Measurements from ENCODE around the gene YJEFN3.

Gene YJEFN3, protein sequence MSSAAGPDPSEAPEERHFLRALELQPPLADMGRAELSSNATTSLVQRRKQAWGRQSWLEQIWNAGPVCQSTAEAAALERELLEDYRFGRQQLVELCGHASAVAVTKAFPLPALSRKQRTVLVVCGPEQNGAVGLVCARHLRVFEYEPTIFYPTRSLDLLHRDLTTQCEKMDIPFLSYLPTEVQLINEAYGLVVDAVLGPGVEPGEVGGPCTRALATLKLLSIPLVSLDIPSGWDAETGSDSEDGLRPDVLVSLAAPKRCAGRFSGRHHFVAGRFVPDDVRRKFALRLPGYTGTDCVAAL

DNA sequence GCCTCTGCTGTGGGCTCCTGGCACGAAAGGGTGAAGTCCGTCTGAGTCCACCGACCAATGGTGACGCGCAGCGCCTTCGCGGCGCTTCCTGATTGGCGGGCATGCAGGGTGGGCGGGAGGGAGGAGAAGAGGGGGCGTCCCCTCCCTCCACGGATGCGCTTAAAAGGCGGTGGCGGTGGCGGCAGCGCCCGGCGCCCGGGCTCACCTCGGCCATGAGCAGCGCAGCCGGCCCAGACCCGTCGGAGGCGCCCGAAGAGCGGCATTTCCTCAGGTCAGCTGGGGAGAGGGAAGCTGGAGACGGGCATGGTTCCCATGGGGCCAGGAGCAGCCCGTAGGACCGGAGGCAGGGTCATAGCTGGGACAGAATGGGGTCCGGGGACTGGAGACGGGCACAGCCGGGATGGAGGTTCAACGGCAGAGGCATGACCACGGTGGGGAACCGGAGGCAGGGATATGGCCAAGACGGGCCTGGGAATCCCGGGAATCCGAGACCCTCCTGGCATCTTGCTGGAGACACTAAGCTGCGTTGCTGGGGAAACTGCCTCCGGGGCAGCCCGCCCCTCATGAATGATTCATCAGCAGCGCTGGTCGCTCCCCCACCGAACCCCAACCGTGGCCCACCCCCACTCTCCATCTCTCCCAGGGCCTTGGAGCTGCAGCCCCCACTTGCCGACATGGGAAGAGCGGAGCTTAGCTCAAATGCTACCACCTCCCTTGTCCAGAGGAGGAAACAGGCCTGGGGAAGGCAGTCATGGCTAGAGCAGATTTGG is at the start of gene YJEFN3:
TSS of gene YJEFN3 (plus strand) at position 191 of the 770 bp plus-strand sequence. CDS start at position 213, 22 bp downstream.
- peak; percentile 13 to 39 for DNase-seq

- DNase-seq, result no peak
Measured at GRCh38 chr19:19480688-19481087, 48.0 kb upstream of the YJEFN3 start.

GRCh38 chr19:19482809-19483596 is 45.7 kb upstream of the YJEFN3 start:
- DNase-seq, result no peak

- DNase-seq, result no peak
Measured at GRCh38 chr19:19485161-19485997, 43.3 kb upstream of the YJEFN3 start.

- no peak for DNase-seq
Measured at GRCh38 chr19:19485998-19486290, 42.8 kb upstream of the YJEFN3 start.

DNA sequence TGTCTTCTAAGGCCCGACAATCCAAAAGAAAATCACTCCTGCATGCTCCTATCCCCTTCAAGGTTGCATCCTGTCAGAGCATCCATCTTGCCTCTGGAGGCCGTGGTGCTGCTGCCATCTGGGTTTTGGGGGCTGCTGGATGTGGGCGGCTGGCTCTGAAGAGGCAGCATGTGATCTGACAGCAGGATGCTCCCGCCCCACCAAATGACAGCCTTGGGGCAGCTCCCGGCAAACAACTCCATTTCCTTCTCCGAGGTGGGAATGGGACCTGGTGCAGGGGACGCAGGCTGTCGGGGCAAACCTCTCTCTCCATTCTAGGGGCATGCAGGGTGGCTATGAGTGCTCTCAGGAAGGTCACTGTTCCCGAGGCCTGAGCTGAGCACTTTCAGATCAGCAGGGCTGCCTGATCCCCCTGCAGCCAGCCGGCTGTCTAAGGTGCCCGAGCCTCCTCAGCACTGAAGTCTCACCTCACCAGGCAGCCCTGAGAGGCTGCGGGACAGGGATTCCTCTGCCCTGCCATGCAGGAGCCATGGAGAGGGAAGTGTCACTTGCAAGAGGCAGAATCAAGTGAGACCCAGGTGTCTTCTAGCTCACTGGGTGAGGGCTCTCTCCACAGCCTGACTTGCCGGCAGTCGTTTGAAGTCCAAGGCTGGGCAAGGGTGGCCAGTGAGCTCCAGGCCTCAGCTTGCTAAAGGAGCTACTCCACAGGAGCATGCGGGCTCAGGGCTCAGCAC is 42.2 kb upstream of the YJEFN3 start:
- no peak for DNase-seq

DNA sequence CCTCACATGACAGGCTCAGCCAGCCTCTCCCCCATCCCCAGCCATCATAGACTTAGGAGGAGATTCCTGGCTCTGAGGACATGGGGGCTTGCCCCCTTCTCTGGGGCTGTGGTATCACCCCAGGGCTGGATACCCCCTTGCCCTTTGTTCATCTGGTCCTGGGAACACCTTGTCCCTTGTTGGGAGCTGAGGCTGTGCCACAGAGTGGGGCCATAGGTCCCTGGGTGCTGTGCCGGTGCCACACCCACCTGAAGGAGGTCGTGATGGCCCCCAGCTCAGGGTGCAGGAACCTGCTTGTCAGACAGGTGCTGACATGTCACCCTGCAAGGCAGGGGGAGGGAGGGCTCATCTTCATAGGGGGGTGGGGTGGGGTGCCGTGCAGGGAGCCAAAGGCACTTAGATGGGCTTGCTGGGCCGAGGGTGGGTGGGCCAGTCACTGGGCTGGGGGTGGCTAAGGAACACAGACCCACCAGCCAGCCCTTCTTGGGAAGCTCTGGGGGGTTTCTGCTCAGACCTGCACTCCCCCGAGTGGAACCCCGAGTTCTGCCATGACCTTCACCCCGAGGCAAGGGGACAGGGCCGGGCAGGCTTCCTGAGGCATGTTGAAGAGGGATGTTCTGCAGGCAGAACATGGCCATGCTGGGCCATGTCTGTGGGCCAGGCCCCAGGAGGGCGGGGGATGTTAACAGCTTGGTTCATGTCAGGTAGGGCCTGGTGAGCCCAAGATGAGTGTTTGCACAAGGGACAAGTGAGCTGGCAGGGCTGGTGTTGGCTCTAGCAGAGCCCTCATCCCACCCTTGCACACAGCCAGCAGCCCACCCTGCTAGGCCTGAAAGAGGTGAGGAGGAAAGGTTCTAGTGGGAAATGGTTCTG is 41.4 kb upstream of the YJEFN3 start:
- no peak for DNase-seq

GRCh38 chr19:19487950-19488874 is 40.5 kb upstream of the YJEFN3 start:
- no peak for DNase-seq

GRCh38 chr19:19488875-19489690 is 39.6 kb upstream of the YJEFN3 start:
- DNase-seq, result peak; percentile 34 to 48

DNA sequence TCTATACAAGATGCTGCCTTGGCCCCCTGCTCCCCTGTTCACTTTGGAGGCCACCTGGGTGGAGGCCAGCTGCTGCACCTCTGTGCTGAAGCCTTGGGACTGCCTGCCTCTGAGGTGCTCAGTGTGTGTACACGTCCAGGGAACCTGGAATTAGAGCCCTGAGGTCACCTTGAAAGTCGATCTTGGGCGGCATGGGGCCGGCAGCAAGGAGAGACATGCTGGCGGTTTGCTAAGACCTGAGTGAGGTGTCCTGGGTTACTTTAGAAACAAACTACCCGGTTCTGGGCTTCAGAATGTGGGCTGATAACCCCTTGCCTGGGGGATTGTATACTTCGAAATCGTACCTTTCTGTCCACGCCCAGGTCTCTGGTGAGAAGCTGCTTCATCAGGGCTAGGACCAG is 38.9 kb upstream of the YJEFN3 start:
- DNase-seq, result no peak

- DNase-seq, result peak; percentile 60 to 67
Measured at GRCh38 chr19:19490214-19490968, 38.3 kb upstream of the YJEFN3 start.

- no peak for DNase-seq
Measured at GRCh38 chr19:19491321-19492025, 37.2 kb upstream of the YJEFN3 start.

GRCh38 chr19:19492026-19492610 is 36.6 kb upstream of the YJEFN3 start:
- no peak for DNase-seq

GRCh38 chr19:19493841-19494546 is 34.7 kb upstream of the YJEFN3 start:
- DNase-seq, result no peak

- no peak for DNase-seq
Measured at GRCh38 chr19:19495614-19496603, 32.8 kb upstream of the YJEFN3 start.

All from hippocampal formation (tissue), 2 donors.